Fibroblast of pulmonary artery (primary cell): ENCODE data around the gene KIAA0040.

Source experiments
- DNase-seq: peaks from one replicate; pipeline ENCODE4 v3.0.0-alpha.2; 2010; ENCODE audit warnings: low read depth
- H3K4me3 ChIP-seq: replicated peaks from 2 replicates; pipeline ENCODE4 v1.5.1; 2011; ENCODE audit warnings: low read depth, mild to moderate bottlenecking, control low read depth, low read length, moderate library complexity
- TF ChIP-seq, protein P1 (sequence below): IDR thresholded peaks from 2 replicates; pipeline ENCODE4 v1.5.1; 2011; ENCODE audit warnings: mild to moderate bottlenecking, control low read depth, low read length, inconsistent platforms; ENCODE audit errors: missing control alignments

Gene KIAA0040

DNA sequence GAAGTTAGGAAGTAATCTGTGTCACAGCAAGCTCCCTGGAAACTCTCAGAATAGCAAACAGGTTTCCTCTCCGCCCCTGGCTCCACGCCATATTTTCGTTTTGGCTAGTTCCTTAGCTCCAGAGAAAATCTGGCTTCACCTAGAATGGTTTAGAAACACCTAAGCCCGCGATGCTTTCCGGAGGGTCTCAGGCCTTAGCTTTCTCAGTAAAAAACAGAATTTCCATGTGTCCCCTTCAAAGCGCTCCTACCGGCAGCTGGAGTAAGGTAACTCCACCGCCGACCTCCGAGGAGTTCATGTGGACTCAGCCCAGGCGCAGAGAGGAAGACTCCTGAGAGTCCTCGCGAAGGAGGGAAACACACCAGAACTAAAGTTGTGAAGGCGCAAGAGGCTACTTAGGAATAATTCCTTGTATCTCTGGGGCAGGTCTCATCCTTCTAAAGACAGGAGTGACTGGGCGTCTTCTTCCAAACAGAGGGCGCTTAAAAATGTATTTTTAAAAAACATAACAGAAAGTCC lies 406 bp downstream of the KIAA0040 start:
- DNase-seq = peak; percentile 8
- peak overlapping the region; percentile 57 for H3K4me3 ChIP-seq
- TF ChIP-seq, protein P1, sequence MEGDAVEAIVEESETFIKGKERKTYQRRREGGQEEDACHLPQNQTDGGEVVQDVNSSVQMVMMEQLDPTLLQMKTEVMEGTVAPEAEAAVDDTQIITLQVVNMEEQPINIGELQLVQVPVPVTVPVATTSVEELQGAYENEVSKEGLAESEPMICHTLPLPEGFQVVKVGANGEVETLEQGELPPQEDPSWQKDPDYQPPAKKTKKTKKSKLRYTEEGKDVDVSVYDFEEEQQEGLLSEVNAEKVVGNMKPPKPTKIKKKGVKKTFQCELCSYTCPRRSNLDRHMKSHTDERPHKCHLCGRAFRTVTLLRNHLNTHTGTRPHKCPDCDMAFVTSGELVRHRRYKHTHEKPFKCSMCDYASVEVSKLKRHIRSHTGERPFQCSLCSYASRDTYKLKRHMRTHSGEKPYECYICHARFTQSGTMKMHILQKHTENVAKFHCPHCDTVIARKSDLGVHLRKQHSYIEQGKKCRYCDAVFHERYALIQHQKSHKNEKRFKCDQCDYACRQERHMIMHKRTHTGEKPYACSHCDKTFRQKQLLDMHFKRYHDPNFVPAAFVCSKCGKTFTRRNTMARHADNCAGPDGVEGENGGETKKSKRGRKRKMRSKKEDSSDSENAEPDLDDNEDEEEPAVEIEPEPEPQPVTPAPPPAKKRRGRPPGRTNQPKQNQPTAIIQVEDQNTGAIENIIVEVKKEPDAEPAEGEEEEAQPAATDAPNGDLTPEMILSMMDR = no peak

DNA sequence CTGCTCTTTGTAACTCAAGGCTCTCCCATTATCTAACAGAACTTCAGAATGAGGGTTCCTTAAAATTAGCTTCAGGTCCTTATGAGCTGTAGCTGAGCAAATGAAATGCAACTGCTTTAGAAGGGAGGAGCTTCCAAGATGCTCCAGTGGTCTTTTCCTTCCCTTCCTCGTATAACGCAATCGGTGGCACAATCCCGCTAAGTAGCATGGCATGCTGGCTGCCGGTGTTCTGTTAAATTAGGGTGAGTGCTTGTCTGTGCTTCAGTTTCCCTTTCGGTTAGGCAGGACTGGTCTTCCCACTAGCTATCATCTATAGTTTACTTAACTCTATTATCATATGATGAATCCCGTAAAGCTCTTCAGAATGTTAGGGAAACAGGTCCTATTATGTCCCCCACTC lies 917 bp downstream of the KIAA0040 start:
- peak overlapping the region; percentile 57 for H3K4me3 ChIP-seq
- peak; percentile 6 for DNase-seq
- TF ChIP-seq, protein P1 = no peak

DNA sequence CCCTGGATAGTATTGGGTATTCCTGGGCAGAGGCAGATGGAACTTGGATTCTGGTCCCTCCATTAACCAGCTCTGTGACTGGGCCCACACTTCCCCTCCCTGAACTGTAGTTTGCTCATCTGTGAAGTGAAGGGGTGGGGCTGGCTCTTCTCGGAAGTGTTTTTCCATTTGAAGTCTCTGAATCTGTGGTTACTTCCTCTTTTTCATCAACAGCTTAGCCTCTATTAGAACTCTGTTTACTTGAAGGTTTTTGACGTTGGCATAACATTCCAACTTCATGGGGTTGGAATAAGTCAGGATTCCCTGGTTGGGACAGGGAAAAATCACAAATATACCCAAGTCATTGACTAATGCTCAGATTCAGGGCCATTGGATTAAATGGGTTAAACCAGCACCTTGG lies 3.6 kb downstream of the KIAA0040 start:
- no peak for DNase-seq
- TF ChIP-seq, protein P1 = no peak
- H3K4me3 ChIP-seq = no peak overlapping the region

DNA sequence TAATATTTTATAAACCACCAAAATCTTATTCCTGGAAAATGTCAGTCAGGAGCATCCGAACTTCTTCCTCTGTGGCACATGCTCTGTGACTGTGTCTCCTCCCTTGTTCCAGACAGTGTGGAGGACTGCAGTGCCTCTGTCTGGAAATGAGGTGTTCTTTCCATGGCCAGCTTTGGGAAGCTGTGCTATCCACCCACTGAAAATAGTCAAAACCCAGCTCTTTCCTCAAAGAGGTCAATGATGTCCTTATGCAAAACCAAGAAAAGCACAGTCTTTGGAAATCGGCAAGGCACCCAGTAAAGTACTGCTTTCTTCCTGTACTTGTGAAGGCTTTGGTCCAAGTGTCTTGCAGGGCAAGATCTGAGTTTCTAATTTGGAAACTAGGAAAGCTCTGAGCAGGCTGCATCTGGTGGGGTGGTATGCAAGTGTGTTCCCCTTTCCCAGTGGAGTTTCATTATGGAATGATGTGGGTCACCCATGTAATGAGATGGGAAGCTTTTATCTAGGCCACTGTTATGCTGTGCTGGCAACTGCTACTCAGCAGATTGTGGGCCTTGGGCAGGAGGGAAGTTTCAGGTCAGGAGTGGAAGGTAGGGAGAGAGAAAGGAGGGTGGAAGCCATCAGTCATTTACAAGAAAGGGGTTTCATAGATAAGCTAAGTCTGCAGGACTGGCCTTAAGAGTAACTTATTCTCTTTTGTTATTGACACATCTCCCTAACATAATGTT lies 6.0 kb downstream of the KIAA0040 start:
- TF ChIP-seq, protein P1 = no peak
- DNase-seq = no peak
- no peak overlapping the region for H3K4me3 ChIP-seq

DNA sequence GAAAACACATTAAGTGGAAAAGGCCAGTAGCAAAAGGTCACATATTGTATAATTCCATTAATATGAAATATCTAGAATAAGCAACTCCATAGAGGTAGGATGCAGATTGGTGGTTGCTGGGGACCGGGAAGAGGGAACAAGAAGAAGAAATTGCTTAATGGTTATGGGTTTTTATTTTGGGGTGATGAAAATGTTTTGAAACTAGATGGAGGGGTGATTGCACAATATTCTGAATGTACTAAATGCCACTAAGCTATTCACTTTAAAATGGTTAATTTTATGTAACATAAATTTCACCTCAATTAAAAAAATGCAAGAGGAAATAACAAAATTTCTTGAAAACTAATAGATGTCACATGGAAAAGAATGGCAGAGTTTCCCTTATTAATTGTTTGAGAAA lies 6.7 kb downstream of the KIAA0040 start:
- TF ChIP-seq, protein P1 = no peak
- H3K4me3 ChIP-seq = no peak overlapping the region
- DNase-seq = no peak

DNA sequence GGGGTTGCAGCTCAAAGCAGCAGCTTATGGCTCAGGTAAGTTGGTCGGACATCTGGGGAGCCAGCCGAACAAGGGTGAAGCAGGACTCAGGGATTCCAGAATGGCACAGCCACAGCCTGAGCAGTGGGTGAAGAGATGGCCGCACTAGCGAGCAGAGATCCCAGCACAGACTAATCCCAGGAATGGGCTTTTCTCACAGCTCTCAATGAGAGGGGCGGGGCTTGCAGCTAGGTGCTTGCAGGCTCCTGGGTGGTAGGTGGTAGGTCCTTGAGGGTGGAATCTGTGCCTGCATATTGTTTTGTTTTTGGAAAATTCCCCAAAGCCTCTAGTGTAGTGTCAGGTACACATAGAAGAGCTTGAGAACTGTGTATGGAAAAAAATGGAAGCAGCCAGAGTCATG lies 9.0 kb downstream of the KIAA0040 start:
- DNase-seq = no peak
- TF ChIP-seq, protein P1 = no peak

More for the DNA sequence above, 9.0 kb downstream of the KIAA0040 start:
- no peak overlapping the region for H3K4me3 ChIP-seq
